Raji (cell line): ENCODE data around the gene CCDC190.

Experiments used
- POLR2A ChIP-seq: IDR thresholded peaks from 2 replicates; pipeline ENCODE4 v1.6.1; 2011; ENCODE audit warnings: low read depth, low read length, control low read depth; ENCODE audit not compliant: insufficient read depth

Gene CCDC190

GRCh38 chr1:162886705-162887104 lies 25.7 kb upstream of the CCDC190 start:
- no peak for TF ChIP-seq POLR2A

- TF ChIP-seq POLR2A, result no peak
These were observed 24.3 kb upstream of the CCDC190 start for GRCh38 chr1:162885265-162885664.

DNA sequence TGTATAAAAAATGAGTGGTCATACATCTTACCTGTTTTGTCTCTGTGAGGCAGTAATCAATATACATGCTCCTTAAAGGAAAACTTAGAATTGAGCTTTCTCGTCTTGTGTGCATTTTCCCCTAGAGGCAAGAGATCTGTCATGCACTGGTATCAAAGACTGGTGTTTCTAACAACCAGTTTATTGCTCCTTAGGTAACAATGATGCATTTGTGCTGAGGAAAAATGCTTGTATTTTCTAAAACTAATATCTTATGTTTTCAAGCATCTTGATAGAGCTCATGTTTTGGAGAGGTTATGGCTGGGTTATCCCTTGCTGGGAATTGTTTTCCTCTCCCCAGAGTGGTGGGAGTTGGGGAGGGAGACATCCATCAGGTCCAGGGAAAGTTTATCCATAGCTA lies 23.9 kb upstream of the CCDC190 start:
- TF ChIP-seq POLR2A, result no peak

- TF ChIP-seq POLR2A, result no peak
These were observed 21.3 kb upstream of the CCDC190 start for GRCh38 chr1:162882248-162882674.

DNA sequence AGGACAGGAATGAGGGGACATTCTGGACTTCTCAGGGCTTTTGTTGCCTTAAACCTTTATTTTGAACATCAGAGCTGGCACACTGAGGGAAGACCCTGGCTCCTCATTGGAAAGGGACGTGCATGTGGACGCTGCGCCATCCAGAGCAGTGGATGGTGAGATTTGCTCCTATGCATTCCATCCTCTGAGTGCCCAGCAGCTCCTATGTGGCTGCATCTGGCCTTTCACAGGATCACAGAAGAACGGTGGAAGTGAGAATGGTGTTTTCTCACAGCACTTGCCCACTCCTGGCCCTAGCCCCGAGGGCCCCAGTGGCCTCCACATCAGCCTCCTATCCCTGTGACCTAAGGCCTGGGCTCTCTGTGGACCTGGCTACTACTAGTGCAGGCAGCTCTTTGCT lies 20.6 kb upstream of the CCDC190 start:
- TF ChIP-seq POLR2A, result no peak

- TF ChIP-seq POLR2A, result no peak
These were observed 17.1 kb upstream of the CCDC190 start for GRCh38 chr1:162878000-162878596.

DNA sequence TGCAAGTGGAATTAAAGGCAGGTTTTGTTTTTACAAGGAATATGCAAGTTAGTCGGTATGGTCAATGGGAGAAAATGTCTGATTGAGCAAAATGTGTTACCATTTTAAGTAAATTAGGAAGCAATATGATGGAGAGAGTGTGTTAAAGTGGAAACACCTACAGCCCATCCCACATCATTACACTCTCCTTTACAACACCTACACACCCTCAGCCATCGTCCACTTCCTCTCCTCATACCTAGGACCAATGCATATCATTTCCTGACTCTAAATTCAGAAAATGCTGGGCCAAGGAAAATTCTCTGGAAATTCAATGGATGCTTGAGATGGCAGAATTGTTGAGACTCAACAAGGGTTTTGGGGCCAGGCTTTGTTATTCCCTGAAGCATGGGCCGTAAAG lies 16.4 kb upstream of the CCDC190 start:
- TF ChIP-seq POLR2A, result no peak

- TF ChIP-seq POLR2A, result no peak
These were observed 15.8 kb upstream of the CCDC190 start for GRCh38 chr1:162876751-162877150.

GRCh38 chr1:162873671-162874666 lies 13.0 kb upstream of the CCDC190 start:
- TF ChIP-seq POLR2A, result no peak

- no peak for TF ChIP-seq POLR2A
These were observed 12.0 kb upstream of the CCDC190 start for GRCh38 chr1:162872981-162873380.

GRCh38 chr1:162868972-162869371 lies 8.0 kb upstream of the CCDC190 start:
- no peak for TF ChIP-seq POLR2A

DNA sequence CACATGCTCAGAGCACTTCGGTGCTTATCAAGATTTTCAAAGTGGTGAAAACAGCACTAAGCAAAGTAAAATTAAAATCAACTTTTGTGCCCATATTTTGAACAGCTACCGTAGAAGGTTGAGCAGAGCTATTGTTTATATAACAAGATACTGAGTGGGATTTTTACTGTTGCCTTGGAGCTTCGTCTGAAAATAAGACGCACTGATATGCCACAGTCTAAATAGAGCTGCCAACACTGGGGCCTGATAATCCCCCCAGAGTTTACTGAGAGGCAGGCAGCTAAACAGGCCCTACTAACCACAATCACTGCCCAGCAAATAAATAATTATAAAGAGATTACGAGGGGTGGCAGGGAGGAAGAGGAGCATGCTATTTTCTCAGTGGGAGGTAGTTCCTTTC lies 650 bp upstream of the CCDC190 start:
- no peak for TF ChIP-seq POLR2A

GRCh38 chr1:162859191-162859590 lies 1.8 kb downstream of the CCDC190 start:
- no peak for TF ChIP-seq POLR2A

DNA sequence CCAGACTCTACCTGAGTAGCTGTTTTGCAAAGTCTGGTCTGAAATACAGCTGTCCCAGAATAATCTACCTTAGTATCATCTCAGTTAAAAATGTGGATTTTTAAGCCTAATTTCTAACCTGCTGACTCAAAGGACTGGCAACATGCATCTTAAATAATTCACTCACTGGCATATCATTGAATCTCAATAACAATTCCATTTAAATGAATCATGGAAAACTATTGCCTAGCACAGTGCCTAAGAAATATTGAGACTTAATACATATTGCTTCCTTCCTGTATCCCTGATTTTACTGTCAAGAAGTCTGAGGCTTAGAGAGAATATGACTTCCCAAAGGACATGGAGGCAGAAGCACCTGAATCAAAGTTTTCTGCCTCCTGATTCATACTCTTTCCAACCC lies 3.1 kb downstream of the CCDC190 start:
- no peak for TF ChIP-seq POLR2A

DNA sequence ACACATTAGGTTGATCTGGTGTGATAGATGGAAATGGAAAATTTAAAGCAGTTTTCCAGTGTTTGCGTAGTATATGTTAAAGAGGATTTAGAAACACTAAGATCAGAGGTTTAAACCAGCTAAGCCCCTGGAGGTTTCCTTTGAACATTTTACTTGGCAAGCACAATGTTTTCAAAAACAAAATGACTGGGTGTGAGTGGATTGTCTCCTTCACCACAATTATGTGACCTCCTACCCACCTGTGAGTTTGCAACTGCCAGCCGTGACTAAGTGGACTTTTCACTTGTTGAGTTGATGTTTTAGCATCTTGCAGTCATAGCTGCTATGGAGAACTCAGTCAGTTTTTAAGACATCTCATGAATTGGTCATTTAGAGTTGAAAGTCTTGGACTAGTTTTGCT lies 4.7 kb downstream of the CCDC190 start:
- no peak for TF ChIP-seq POLR2A

- TF ChIP-seq POLR2A, result no peak
These were observed 5.4 kb downstream of the CCDC190 start for GRCh38 chr1:162855461-162856150.
